GM19023 (cell line): ENCODE data around the gene SERPINA5.

Experiments used
- ATAC-seq: cut with Tn5 transposase; IDR thresholded peaks from one replicate; pipeline ENCODE4 v1.9.1; 2021; ENCODE audit warnings: mild to moderate bottlenecking, moderate library complexity; ENCODE audit not compliant: unreplicated experiment

Gene SERPINA5

GRCh38 chr14:94548999-94549985, 31.9 kb upstream of the SERPINA5 start:
- ATAC-seq: no peak

DNA sequence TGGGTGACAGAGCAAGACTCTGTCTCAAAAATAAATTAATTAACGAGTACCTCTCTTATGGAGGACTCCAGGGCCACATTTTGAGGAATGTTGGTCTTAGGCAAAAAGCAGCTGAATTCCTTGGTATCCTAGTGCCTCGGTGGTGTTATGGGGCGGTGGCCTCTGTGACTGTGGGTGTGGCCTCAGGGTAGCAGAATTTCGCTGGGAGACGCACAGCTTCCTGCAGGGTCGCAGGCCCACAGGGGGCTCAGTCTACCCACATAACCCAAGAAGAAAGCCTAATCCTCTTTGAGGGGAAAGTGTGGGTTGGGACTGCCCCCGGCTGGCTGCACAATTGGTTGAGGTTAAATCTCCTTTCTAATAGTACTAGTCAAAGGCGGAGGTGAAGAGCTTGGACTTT, 31.2 kb upstream of the SERPINA5 start:
- no peak for ATAC-seq

GRCh38 chr14:94555991-94556390, 25.2 kb upstream of the SERPINA5 start:
- ATAC-seq: no peak

DNA sequence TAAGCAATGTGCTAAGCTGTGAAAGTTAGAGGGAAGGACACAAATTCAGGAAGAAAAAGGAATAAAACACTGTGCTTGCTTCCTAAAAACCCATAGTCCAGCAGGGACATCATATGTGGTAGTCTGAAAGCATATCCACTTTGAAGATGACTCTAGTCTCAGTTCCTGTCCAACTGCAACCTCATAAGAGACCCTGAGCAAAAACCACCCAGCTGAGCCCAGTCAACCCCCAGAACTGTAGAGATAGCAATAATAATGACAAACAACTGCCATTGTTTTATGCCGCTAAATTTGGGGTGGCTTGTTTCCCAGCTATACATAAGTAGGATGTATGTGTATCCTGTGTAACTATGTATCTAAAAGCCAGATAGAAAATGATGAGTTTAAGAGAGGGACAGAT, 23.9 kb upstream of the SERPINA5 start:
- no peak for ATAC-seq

DNA sequence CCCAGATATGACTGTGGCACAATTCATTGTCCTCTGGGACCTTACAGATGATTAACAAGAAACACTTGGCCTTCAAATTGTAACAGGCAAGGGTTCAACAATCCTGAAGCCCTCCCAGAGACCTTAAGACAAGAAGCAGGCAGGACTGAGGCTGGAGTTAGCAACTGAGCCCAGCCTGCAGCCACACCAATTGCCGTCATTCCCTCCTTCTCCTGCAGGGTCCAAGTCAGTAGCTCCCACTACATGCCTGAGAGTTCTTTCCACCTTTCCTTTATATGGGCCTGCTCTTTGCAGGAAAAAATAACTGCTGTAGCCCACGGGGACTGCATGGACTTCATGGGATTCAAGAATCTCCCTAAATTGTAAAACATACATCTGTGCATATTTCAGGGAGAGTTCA, 22.4 kb upstream of the SERPINA5 start:
- ATAC-seq: no peak

DNA sequence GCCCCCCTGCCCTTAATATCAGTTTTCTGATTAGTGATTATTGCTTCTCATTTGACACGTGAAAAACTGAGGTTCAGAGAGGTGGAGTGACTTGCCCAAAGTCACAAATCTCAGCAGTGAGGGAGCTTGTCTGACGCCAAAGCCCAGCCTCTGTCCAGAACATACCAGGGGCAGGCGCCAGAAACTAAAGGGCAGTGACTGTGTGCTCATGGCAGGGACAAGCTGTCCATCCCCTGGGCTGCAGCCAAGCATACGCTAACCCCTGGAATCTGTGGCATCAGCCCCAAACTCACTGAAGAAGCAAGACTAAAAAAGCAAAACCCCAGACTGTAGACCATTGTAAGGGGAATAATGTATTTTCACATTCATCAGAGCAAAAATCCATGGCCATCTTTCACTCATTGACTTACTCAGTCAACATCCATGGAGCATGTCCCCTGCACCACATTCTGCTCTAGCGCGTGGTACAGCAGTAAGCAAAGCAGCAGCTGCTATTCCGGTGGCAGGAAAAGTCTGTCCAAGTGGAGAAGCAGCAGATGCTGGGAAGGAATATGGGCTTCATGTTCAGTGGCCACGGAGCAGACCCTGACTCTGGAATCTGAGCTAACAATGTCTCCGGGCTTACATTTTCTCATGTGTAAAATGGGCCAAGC, 21.5 kb upstream of the SERPINA5 start:
- no peak for ATAC-seq

- ATAC-seq: no peak
Observed at GRCh38 chr14:94560291-94560665, 20.9 kb upstream of the SERPINA5 start.

- ATAC-seq: no peak
Observed at GRCh38 chr14:94560751-94561655, 20.2 kb upstream of the SERPINA5 start, which contains the start of gene SERPINA4. Gene SERPINA4, plus strand, starts transcription at chr14:94561442. Its CDS starts 2,041 bp downstream, at chr14:94563483.

GRCh38 chr14:94561656-94562010, 19.6 kb upstream of the SERPINA5 start:
- no peak for ATAC-seq

DNA sequence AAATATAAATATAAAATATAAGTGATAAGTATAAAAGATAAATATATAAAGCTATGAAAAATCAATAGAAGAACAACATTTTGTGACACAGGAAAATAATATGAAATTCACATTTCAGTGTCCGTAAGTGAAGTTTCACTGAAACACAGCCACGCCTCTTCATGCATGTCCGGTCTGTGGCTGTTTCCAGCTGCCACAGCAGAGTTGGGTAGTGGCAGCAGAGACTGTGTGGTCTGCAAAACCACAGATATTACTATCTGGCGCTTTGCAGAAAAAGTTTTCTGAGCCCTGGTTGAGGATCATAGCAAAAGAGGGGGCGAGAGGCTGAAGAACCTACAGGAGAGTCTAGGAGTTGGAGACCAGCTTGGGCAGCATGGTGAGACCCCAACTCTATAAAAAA, 19.2 kb upstream of the SERPINA5 start:
- no peak for ATAC-seq

DNA sequence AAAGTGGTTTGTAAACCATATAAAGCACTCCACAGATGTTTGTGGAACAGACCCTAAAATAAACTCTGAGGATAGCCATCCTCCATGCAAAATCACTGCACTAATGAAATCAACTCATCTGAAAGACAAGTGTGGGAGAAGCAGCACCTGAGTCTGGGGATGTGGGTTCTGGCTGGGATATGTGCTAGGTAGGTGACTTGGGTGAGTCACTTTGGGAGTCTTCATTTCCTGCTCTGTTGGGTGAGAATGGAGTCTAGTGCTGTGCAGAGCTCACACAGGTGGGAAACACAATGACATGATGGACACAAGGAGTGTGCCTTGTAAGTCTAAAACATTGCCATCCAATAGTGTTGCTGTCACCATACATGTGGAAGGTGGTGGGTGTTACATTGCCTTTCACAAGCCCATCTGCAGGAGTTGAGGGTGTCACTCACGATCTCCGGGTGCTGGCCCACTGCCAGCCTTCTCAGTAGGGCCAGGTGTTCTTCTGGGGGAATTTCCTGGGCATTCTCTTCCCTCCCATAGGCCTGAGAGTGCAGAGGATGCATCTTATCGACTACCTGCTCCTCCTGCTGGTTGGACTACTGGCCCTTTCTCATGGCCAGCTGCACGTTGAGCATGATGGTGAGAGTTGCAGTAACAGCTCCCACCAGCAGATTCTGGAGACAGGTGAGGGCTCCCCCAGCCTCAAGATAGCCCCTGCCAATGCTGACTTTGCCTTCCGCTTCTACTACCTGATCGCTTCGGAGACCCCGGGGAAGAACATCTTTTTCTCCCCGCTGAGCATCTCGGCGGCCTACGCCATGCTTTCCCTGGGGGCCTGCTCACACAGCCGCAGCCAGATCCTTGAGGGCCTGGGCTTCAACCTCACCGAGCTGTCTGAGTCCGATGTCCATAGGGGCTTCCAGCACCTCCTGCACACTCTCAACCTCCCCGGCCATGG, 18.0 kb upstream of the SERPINA5 start:
- ATAC-seq: no peak

- no peak for ATAC-seq
Observed at GRCh38 chr14:94564381-94564780, 16.8 kb upstream of the SERPINA5 start.

DNA sequence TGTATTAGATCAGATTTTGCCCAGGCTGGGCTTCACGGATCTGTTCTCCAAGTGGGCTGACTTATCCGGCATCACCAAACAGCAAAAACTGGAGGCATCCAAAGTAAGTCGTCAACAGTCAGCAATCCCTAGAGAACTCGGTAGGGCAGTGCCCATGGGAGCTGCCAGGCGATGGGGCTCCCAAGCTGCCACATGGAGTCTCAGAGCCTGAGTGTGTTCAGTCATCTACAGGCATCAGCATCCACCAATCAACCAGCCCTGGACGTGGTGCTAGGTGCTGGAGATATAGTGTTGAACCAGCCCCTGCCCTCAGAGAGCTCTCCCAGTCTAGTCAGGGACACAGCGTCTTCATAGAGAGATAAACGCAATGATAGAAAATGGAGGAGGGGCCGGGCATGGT, 13.0 kb upstream of the SERPINA5 start:
- no peak for ATAC-seq

DNA sequence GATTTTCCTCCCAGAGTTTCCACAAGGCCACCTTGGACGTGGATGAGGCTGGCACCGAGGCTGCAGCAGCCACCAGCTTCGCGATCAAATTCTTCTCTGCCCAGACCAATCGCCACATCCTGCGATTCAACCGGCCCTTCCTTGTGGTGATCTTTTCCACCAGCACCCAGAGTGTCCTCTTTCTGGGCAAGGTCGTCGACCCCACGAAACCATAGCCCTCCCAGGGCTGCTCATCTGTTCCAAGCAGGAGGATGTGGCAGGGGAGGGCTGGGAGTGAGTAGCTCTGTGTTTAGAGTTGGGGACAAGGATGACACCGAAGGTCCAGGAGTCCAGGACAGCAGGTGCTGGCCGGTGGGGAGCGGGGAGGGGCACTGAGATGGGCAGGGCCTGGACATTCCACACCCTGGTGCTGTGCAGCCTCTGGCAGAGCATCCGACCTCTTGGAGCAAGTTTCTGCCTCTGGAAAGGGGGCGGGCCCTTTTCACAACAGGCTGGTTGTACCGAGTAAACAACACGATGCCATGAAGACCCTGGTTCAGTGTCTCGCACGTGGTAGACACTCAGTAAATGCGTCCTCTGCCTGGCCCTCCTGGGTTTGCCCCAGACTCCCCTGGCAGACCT, 11.7 kb upstream of the SERPINA5 start:
- no peak for ATAC-seq

DNA sequence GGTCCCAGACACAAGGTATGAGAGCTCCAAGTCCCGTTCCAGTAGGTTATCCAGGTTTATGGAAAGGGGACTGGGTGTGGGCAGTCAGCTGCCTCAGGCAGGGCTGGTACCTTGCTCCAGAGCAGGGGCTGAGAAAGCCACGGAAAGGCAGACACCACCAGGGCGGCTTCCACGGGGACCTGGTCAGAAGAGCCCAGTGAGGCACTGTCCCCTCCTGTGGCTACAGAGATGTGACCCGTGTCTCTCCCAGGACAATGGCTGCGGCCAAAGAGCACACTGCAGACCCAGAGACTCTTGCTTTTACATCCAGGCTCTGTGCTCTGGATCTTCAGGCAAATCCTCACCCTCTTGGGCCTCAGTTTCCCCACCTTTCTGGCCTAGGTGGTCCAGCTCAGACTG, 11.2 kb upstream of the SERPINA5 start:
- no peak for ATAC-seq

GRCh38 chr14:94570440-94570839, 10.8 kb upstream of the SERPINA5 start:
- ATAC-seq: no peak

DNA sequence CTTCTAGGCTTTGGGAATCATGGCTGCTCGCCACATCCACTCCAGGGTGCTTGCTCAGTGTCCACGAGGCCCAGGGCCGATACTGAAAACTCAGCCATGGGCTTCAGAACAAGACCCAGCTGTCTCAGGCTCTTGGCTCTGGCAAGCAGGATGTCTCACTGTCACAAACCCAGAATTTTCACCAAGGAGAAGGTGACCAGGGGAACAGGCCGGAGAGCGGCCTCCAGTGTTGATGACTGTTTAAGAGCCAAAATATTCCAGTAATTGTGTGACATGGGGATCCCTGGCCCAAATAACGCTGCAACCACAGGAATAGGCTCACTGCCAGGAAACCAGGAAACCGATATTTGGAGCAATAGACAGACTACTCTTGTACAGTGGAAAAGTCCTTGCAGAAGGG, 9.8 kb upstream of the SERPINA5 start:
- no peak for ATAC-seq

- ATAC-seq: no peak
Observed at GRCh38 chr14:94571950-94572349, 9.3 kb upstream of the SERPINA5 start.

DNA sequence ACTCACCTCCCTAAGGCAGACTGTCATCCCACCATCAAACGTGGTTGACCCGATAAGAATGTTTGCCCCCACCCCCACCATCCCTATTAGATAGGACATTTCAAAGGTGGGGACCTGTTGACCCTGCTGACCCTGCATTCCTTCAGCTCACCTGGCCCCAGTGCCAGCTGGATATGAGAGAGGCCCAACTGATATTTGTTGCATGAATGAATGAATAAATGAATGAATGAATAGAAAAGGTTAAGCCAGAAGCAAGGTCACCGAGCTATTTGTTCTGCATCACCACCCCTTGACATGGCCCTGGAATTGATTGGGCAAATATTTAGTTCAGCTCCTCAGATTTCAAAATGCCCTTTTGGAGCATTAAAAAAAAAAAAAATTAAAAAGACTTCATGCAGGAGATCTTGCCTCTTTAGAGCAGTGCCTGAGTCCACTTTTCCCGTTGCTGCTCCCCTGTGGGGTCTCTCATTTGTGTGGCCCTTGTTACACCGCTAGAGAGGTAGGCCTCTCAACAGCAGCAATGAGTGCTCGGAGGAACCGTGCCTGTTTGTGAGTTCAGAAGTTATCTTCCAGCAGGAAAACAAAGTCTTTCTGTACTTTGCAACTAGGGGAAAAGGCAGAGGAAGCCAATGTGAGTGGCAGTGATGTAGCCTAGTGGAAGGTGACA, 8.5 kb upstream of the SERPINA5 start:
- ATAC-seq: no peak
